Naive thymus-derived CD4-positive, alpha-beta T cell (primary cell): ENCODE measurements around the gene ULK2. TPM values are rescaled to one million over a fixed set of nuclear protein-coding genes. Genes with fewer than 3 reads are reported as not detected.
A peak's percentile ranks its signal among the peaks of the same experiment; 100 is the strongest.

Experiments
- ATAC-seq: fragments of 150-1000 bp; cut with Tn5 transposase; 2 replicates; pipeline ENCODE4 v1.10.0; 2021; ENCODE audit warnings: mild to moderate bottlenecking, moderate library complexity
- CTCF ChIA-PET: fragments of 350-600 bp; sonication (Branson Sonifier 250); formaldehyde crosslinking; loops from one replicate; lab custom pipeline; 2021; ENCODE audit warnings: antibody characterized with exemption; lab: Charles Lee
- POLR2A ChIA-PET: fragments of 350-600 bp; sonication (Branson Sonifier 250); formaldehyde crosslinking; loops from one replicate; lab custom pipeline; 2021; ENCODE audit warnings: antibody characterized with exemption, inconsistent platforms; lab: Charles Lee
- DNase-seq, 9 donors: peaks; one replicate each; pipeline versions ENCODE4 v3.0.0 to v3.0.0-alpha.2; 2020 to 2022; ENCODE audit warnings: mixed read lengths in 1 of 9
- H3K27ac ChIP-seq: one replicate; pipeline ENCODE4 v1.7.0; 2013; ENCODE audit warnings: mild to moderate bottlenecking, low read depth, low read length, moderate library complexity
- H3K27me3 ChIP-seq, 2 donors: one replicate each; pipeline ENCODE4 v1.7.0; 2013; ENCODE audit warnings: low read length in 2 of 2, mild to moderate bottlenecking in 2 of 2, moderate library complexity in 2 of 2; ENCODE audit not compliant: control insufficient read depth in 2 of 2, insufficient read depth in 2 of 2
- H3K36me3 ChIP-seq, 3 experiments: 1 replicate in 2 of 3; 2 replicates in 1 of 3; pipeline ENCODE4 v1.7.0; 2013; ENCODE audit warnings: low read length in 3 of 3, mild to moderate bottlenecking in 3 of 3, moderate library complexity in 1 of 3; ENCODE audit not compliant: insufficient read depth in 3 of 3, control insufficient read depth in 2 of 3
- H3K4me1 ChIP-seq, 2 donors: one replicate each; pipeline ENCODE4 v1.7.0; 2013; ENCODE audit warnings: low read length in 2 of 2, mild to moderate bottlenecking in 2 of 2, moderate library complexity in 1 of 2; ENCODE audit not compliant: control insufficient read depth in 2 of 2, insufficient read depth in 2 of 2
- H3K4me3 ChIP-seq: 2 replicates; pipeline ENCODE4 v1.7.0; 2013; ENCODE audit warnings: mild to moderate bottlenecking, low read length
- H3K9me3 ChIP-seq, 3 experiments: 1 replicate in 2 of 3; 2 replicates in 1 of 3; pipeline ENCODE4 v1.7.0; 2013; ENCODE audit warnings: low read length in 3 of 3; ENCODE audit not compliant: control insufficient read depth in 2 of 3
- H3K27ac Mint-ChIP-seq, 9 donors: one replicate each; pipeline ENCODE4 v1.8.0; 2020 to 2022; ENCODE audit warnings: mixed read lengths in 9 of 9, mild to moderate bottlenecking in 8 of 9, moderate library complexity in 5 of 9, inconsistent platforms in 2 of 9
- H3K27me3 Mint-ChIP-seq, 5 donors: one replicate each; pipeline ENCODE4 v1.8.0; 2021 to 2022; ENCODE audit warnings: mixed read lengths in 5 of 5, mild to moderate bottlenecking in 1 of 5
- H3K36me3 Mint-ChIP-seq, 5 donors: one replicate each; pipeline ENCODE4 v1.8.0; 2020 to 2022; ENCODE audit warnings: mixed read lengths in 5 of 5, mild to moderate bottlenecking in 3 of 5, inconsistent platforms in 1 of 5
- H3K4me1 Mint-ChIP-seq, 7 donors: one replicate each; pipeline ENCODE4 v1.8.0; 2020 to 2022; ENCODE audit warnings: mixed read lengths in 7 of 7, mild to moderate bottlenecking in 3 of 7, inconsistent platforms in 1 of 7
- H3K4me3 Mint-ChIP-seq, 10 donors: one replicate each; pipeline ENCODE4 v1.8.0; 2020 to 2022; ENCODE audit warnings: mild to moderate bottlenecking in 10 of 10, mixed read lengths in 10 of 10, moderate library complexity in 6 of 10, inconsistent platforms in 2 of 10
- H3K9me3 Mint-ChIP-seq, 11 donors: one replicate each; pipeline ENCODE4 v1.8.0; 2020 to 2022; ENCODE audit warnings: mixed read lengths in 11 of 11, mild to moderate bottlenecking in 4 of 11, inconsistent platforms in 1 of 11, moderate library complexity in 1 of 11
- intact Hi-C, 2 donors: fragments of 100-400 bp; cut with micrococcal nuclease; formaldehyde crosslinking; loops; one replicate each; pipeline ENCODE4 v1.15.1; 2023
- polyA plus RNA-seq, 2 donors: library from polyadenylated mRNA; unstranded; fragments of 300-500 nt; fragmentation: Illumina TruSeq; gene quantifications; one replicate each; pipeline ENCODE4 v1.2.3, GENCODE V29; 2021
- total RNA-seq, 6 experiments: library from RNA in 5 of 6; stranded (reverse) in 5 of 6; gene quantifications; 1 replicate in 5 of 6; 2 replicates in 1 of 6; pipeline ENCODE4 v1.2.3 and lab custom pipeline; 2021 to 2026

Gene ULK2
- total and polyA plus RNA-seq, 7 experiments from 2014 or later = 7.3 to 21.2 (median 14.3) TPM

- Histone ChIP-seq H3K36me3 (no peaks in the 10 kb centered on the region), H3K27me3 (no peaks in the 10 kb centered on the region), H3K4me3 (no peak overlapping the region), H3K27ac (no peak overlapping the region), H3K4me1 (no peaks in the 10 kb centered on the region), H3K9me3 (no peaks in the 10 kb centered on the region)
- Mint-ChIP-seq H3K4me3 (no peak overlapping the region), H3K9me3 (no peaks in the 10 kb centered on the region), H3K4me1 (peaks cover 0 to 4% (median 0%) of the 10 kb centered on the region in 7 donors), H3K27ac (no peak overlapping the region), H3K27me3 (peaks cover 0 to 6% (median 5%) of the 10 kb centered on the region in 5 donors), H3K36me3 (no peaks in the 10 kb centered on the region)
- CTCF ChIA-PET = interaction anchor here (1.2 to 1.6 kb wide), 2 partner anchors 11 to 240 kb away, joined by 3 to 4 read pairs; no protein-coding TSS in a partner anchor
- intact Hi-C loops = no loop called here
- ATAC-seq (no peak), DNase-seq (no peak)
- POLR2A ChIA-PET = no interaction called here
Observed at GRCh38 chr17:19755821-19756510, 111.8 kb downstream of the ULK2 start.

- Mint-ChIP-seq H3K9me3 (no peaks in the 10 kb centered on the region), H3K4me1 (peaks cover 0 to 9% (median 0%) of the 10 kb centered on the region in 7 donors), H3K27me3 (peaks cover 0 to 6% (median 5%) of the 10 kb centered on the region in 5 donors), H3K27ac (no peak overlapping the region), H3K4me3 (no peak overlapping the region), H3K36me3 (no peaks in the 10 kb centered on the region)
- H3K27ac ChIP-seq = no peak overlapping the region
- H3K4me1 ChIP-seq = no peaks in the 10 kb centered on the region
- no peak for ATAC-seq
- POLR2A ChIA-PET = no interaction called here
- no peak overlapping the region for H3K4me3 ChIP-seq
- no peak for DNase-seq
- CTCF ChIA-PET = interaction anchor here (1.6 kb wide), 1 partner anchor 11 kb away, joined by 3 read pairs; no protein-coding TSS in a partner anchor
- H3K36me3 ChIP-seq = no peaks in the 10 kb centered on the region
- intact Hi-C loops = no loop called here
- H3K27me3 ChIP-seq = no peaks in the 10 kb centered on the region
- no peaks in the 10 kb centered on the region for H3K9me3 ChIP-seq
Observed at GRCh38 chr17:19755392-19755791, 112.3 kb downstream of the ULK2 start.

GRCh38 chr17:19753661-19754463, 113.9 kb downstream of the ULK2 start:
- Histone ChIP-seq H3K9me3 (no peaks in the 10 kb centered on the region), H3K27ac (no peak overlapping the region), H3K4me1 (no peaks in the 10 kb centered on the region), H3K4me3 (no peak overlapping the region), H3K27me3 (no peaks in the 10 kb centered on the region), H3K36me3 (no peaks in the 10 kb centered on the region)
- Mint-ChIP-seq H3K4me1 (peaks cover 0 to 9% (median 0%) of the 10 kb centered on the region in 7 donors), H3K27ac (no peak overlapping the region), H3K9me3 (no peaks in the 10 kb centered on the region), H3K27me3 (peaks cover 0 to 11% (median 5%) of the 10 kb centered on the region in 5 donors), H3K36me3 (no peaks in the 10 kb centered on the region), H3K4me3 (no peak overlapping the region)
- ATAC-seq (no peak), DNase-seq (no peak)
- ChIA-PET CTCF (interaction anchor here (0.6 to 1.8 kb wide), 2 partner anchors 10 to 13 kb away, joined by 3 to 8 read pairs; no protein-coding TSS in a partner anchor), POLR2A (no interaction called here)
- intact Hi-C loops = no loop called here

GRCh38 chr17:19753051-19753509, 114.7 kb downstream of the ULK2 start:
- no peak for DNase-seq
- intact Hi-C loops = no loop called here
- POLR2A ChIA-PET = no interaction called here

GRCh38 chr17:19752216-19753050, 115.3 kb downstream of the ULK2 start:
- CTCF ChIA-PET = interaction anchor here (1.0 to 1.8 kb wide), 2 partner anchors 11 to 14 kb away, joined by 3 to 5 read pairs; no protein-coding TSS in a partner anchor
- H3K9me3 ChIP-seq = no peaks in the 10 kb centered on the region
- H3K27me3 ChIP-seq = no peaks in the 10 kb centered on the region
- peaks cover 0 to 9% (median 0%) of the 10 kb centered on the region in 7 donors for H3K4me1 Mint-ChIP-seq
- peaks cover 0 to 15% (median 5%) of the 10 kb centered on the region in 5 donors for H3K27me3 Mint-ChIP-seq
- no peak for DNase-seq
- no peaks in the 10 kb centered on the region for H3K36me3 Mint-ChIP-seq
- no peak for ATAC-seq
- intact Hi-C loops = no loop called here
- no peak overlapping the region for H3K27ac Mint-ChIP-seq
- H3K36me3 ChIP-seq = no peaks in the 10 kb centered on the region
- H3K27ac ChIP-seq = no peak overlapping the region
- no peak overlapping the region for H3K4me3 ChIP-seq
- no peaks in the 10 kb centered on the region for H3K9me3 Mint-ChIP-seq
- H3K4me1 ChIP-seq = no peaks in the 10 kb centered on the region
- POLR2A ChIA-PET = no interaction called here
- no peak overlapping the region for H3K4me3 Mint-ChIP-seq

More at GRCh38 chr17:19753051-19753509, 114.7 kb downstream of the ULK2 start:
- ATAC-seq = peak; percentile 91
- Histone ChIP-seq H3K27ac (no peak overlapping the region), H3K9me3 (no peaks in the 10 kb centered on the region), H3K36me3 (no peaks in the 10 kb centered on the region), H3K27me3 (no peaks in the 10 kb centered on the region), H3K4me1 (no peaks in the 10 kb centered on the region), H3K4me3 (no peak overlapping the region)
- no peak overlapping the region for H3K27ac Mint-ChIP-seq
- no peak overlapping the region for H3K4me3 Mint-ChIP-seq
- H3K9me3 Mint-ChIP-seq = no peaks in the 10 kb centered on the region
- H3K36me3 Mint-ChIP-seq = no peaks in the 10 kb centered on the region
- H3K4me1 Mint-ChIP-seq = peaks cover 0 to 9% (median 0%) of the 10 kb centered on the region in 7 donors
- CTCF ChIA-PET = interaction anchor here (1.8 kb wide), 2 partner anchors 10 to 13 kb away, joined by 5 to 8 read pairs; no protein-coding TSS in a partner anchor
- H3K27me3 Mint-ChIP-seq = peaks cover 0 to 11% (median 5%) of the 10 kb centered on the region in 5 donors

GRCh38 chr17:19750835-19751234, 116.9 kb downstream of the ULK2 start:
- peaks cover 0 to 15% (median 5%) of the 10 kb centered on the region in 5 donors for H3K27me3 Mint-ChIP-seq
- CTCF ChIA-PET = no interaction called here
- intact Hi-C loops = no loop called here

More at GRCh38 chr17:19750835-19751234, 116.9 kb downstream of the ULK2 start:
- no peak overlapping the region for H3K27ac Mint-ChIP-seq
- Histone ChIP-seq H3K9me3 (no peaks in the 10 kb centered on the region), H3K4me1 (no peaks in the 10 kb centered on the region), H3K4me3 (no peak overlapping the region), H3K27me3 (no peaks in the 10 kb centered on the region), H3K36me3 (no peaks in the 10 kb centered on the region), H3K27ac (no peak overlapping the region)
- DNase-seq = no peak
- ATAC-seq = no peak
- H3K36me3 Mint-ChIP-seq = no peaks in the 10 kb centered on the region
- H3K9me3 Mint-ChIP-seq = no peaks in the 10 kb centered on the region
- POLR2A ChIA-PET = no interaction called here
- no peak overlapping the region for H3K4me3 Mint-ChIP-seq
- peaks cover 0 to 9% (median 0%) of the 10 kb centered on the region in 7 donors for H3K4me1 Mint-ChIP-seq
